Glomerular endothelial cell (primary cell): ENCODE data around the gene CD14. TPM values are rescaled to one million over a fixed set of nuclear protein-coding genes. Genes with fewer than 3 reads are reported as not detected.
"Not testable (repeated sequence)": the region's sequence is repeated elsewhere in the genome, so short reads cannot be mapped to it uniquely, and the experiment has no call there.

Experiments used
- DNase-seq: peaks from one replicate; pipeline ENCODE4 v3.0.0-alpha.2; 2011; ENCODE audit warnings: low read depth, low spot score; ENCODE audit errors: extremely low read depth
- total RNA-seq: library from RNA; depleted of rRNA; stranded (reverse); fragments of >200 nt; gene quantifications from 2 replicates; pipeline ENCODE4 v1.2.3, GENCODE V29; 2015

Gene CD14
- total RNA-seq, 1 donor from 2014 or later = 0.23 TPM

DNA sequence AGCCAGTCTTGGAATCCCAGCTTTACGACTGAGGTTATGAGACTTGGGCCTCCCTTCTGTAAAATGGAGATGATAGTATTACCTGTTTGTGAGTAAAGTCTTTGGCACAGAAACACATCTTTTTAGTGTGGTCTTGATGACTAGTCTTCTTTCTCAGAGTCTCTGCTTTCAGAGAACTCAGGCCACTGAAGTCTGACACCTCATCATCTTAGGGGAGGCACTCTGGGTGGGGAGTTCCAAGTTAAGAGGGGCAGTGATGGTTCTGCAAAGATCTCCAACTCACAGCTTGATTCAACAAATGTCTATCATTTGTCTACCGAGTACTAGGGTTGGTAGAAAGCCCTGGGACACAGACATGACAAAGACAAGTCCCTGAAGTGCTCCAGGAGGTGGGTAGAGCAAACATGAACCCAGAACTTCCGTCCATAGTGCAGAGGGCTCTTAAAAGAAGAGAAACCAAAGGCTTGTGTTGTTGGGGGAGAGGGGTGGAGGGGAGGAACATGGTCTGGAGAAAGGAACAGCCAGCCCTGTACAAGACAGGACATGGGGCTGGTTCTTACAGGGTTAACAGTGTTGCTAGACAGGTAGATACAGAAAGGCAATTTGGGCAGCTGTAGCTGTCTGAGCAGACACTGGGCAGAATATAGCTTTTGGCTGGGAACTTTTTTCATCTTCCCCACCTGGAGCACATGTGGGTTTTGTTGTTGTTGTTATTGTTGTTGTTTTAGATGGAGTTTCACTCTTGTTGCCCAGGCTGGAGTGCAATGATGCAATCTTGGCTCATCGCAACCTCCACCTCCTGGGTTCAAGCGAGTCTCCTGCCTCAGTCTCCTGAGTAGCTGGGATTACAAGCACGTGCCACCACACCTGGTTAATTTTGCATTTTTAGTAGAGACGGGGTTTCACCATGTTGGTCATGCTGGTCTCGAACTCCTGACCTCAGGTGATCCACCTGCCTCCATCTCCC is 2.6 kb upstream of the CD14 start:
- no peak for DNase-seq

DNA sequence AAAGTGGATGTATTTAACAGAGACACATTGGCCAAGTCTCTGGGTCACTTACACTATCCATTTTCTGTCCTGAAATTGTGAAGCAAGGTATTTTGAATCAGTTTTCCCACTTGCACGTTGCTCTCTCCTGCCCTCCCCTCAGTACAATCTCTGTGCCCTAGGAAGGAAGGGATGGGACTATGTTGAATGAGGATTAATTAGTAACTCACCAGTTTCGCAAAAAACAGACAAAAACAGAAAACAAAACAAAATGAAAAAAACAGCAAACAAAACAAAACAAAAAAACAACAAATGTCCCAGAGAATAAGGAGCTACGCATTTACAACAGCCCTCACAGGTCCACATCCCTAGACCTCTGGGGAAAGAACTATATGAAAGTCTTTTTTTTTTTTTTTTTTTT is 1.1 kb upstream of the CD14 start:
- DNase-seq = no peak

DNA sequence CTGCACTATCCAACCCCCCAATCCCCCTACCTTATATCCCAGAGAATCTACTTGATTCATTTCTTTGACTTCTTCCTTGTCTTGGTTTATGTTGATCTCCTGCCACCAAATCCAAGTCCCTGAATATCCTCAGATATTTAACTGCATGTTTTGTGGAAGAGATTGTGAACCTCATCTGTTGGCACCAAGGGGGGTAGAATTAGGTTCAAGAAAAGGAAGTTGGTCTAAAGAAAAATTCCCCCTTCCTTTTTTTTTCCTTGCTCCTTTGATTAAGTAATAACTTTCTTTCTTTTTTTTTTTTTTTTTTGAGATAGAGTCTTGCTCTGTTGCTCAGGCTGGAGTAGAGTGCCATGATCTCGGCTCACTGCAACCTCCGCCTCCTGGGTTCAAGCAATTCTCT is 526 bp upstream of the CD14 start:
- DNase-seq = no peak

GRCh38 chr5:140632366-140633020 is 482 bp downstream of the CD14 start:
- no peak for DNase-seq

DNA sequence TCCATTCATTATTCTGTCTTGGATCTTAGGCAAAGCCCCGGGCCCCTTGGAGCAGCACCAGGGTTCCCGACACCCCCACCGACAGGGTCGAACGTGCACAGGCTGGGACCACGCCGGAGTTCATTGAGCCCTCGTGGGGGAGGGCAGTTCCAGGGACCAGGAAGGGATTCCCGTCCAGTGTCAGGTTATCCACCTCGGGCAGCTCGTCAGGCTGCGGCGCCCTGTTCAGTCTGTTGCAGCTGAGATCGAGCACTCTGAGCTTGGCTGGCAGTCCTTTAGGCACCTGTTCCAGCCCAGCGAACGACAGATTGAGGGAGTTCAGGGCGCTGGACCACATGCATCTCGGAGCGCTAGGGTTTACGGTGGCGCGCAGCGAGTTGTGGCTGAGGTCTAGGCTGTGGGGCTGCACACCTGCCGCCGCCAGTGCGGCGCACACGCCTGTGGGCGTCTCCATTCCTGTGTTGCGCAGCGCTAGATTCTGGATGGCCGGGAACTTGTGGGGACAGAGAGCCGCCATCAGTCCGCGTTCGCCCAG is 1.1 kb downstream of the CD14 start:
- DNase-seq = no peak

DNA sequence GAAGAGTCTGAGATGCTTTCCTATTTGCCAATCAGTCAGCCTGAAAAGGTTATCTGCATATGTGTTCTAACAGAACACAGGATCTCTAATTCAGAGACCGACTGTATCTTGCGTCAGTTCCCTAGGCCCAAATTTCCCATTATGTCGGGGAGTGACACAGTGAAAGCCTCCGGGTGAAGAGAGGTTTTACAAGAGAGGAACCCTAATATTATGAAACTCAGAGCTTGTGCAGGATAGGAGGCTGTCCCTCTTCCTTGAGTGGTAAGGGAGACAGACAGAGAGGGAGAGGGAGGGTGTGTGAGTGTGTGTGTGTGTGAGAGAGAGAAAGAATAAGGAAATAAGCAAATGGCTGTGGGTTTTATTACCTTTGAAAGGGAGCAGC is 1.9 kb downstream of the CD14 start:
- no peak for DNase-seq

- no peak for DNase-seq
These were observed 2.5 kb downstream of the CD14 start for GRCh38 chr5:140630292-140631035.

DNA sequence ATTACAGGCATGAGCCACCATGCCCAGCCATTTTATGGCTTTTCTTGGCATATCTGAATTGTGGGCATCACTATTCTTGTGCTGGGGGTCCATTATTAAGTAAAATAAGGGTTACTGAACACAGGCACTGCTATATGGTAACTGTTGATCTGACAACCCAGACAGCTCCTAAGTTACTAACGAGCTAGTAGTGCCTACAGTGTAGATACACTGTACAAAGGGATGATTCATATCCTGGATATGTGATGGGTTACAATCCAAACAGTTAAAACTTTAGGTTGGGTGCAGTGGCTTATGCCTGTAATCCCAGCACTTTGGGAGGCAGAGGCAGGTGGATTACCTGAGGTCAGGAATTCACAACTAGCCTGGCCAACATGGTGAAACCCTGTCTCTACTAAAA is 4.3 kb downstream of the CD14 start:
- no peak for DNase-seq

DNA sequence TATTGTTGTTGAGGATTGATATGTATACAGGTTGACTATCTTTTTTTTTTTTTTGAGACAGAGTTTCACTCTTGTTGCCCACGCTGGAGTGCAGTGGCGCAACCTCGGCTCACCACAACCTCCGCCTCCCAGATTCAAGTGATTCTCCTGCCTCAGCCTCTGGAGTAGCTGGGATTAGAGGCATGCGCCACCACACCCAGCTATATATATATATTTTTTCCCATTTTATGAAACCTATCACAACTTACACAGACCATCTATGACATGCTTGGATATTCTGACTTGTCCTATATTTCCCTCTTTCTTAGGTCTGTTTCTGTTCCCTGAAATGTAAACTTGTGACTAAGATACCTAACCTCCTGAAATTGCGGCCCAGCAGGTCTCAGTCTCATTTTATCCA is 5.0 kb downstream of the CD14 start:
- no peak for DNase-seq

DNA sequence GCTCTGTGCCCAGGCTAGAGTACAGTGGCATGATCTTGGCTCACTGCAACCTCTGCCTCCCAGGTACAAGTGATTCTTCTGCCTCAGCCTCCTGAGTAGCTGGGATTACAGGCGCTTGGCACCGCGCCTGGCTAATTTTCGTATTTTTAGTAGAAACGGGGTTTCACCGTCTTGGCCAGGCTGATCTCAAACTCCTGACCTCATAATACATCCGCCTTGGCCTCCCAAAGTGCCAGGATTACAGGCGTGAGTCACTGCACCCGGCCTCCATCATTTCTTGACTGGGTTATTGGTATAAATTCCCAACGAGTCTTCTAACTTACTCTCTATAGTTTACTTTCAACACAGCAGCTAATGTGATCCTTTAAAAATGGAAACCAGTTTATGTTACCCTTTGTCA is 8.1 kb downstream of the CD14 start:
- not testable (repeated sequence) for DNase-seq

DNA sequence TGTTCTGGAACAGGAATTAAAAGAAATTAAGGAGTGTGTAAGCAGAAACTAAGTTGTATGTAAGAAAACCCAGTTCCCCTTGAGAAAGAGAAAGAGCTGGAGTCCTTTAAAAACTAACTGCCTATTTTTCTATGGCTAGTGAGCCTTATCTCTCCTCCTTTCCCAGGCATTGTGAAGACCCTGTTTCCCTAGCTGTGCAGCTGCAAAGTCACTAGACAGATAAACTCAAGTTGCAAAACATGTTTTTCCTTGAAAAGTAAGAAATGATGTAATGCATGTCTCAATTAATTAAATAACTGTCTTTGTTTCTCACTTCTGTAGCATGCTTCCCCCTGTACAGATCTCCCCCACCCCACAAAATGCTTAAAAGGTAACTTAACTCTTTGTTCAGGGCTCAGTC is 9.9 kb downstream of the CD14 start:
- not testable (repeated sequence) for DNase-seq

DNA sequence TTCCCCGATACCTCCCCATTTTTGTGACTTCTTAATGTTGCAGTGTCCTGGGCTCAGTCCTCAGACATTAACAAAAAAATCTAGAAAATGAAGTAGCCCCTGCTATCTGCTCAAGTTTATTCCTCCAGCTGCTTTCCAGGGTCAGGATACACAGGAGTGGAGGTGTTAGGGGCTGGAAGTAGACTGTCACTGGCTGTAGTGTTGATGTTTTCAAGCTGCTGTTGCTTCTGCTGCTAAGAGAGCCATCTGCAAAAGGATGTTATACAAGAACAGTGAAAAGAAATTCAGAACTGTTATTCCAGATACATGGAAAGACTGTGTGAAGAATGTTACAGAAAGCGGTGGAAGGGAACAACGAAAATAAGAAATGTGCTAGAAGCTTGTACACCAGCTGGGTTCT is 10.7 kb downstream of the CD14 start:
- DNase-seq = no peak

DNA sequence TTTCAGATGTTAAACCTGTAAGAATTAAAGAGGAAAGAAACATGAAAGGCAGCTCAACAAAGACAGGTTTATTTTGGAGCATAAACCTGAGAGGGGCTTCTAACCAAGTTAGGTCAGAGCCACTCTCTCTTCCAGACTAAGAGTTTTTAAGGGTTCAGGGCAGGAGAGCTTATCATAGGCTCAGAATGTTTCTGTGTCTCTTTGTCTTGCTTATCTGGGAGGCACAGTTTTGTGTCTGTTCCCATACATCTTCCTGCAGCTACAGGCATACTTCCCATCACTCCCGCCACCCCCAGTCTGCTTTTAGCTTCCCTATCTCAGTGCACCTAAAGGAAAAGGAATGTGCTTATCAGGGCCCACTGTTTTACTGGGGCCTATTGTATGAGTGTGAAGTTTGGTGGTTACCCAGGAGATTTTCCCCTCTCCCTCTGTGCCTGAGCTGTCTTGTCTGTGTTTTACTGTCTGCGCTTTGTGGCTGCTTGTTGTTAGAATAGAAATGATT is 21.9 kb downstream of the CD14 start:
- no peak for DNase-seq

DNA sequence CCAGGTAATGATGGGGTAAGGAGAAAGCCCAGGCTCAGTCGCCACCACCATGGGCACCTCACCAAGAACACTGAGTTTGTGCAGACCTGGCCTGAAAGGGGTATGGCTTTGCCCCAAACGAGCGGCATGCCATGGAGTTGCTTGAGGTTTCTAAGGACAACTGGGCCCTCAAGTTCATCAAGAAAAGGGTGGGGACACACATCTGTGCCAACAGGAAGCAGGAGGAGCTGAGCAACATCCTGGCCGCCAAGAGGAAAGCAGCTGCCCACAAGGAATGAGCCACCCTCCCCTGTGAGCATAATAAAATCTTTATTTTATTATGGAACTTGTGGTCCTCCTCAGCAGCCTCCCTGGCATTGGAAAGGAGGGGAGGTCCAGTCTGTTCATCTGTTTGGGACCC is 23.8 kb downstream of the CD14 start:
- no peak for DNase-seq

GRCh38 chr5:140608722-140609121 is 24.3 kb downstream of the CD14 start:
- DNase-seq = no peak

DNA sequence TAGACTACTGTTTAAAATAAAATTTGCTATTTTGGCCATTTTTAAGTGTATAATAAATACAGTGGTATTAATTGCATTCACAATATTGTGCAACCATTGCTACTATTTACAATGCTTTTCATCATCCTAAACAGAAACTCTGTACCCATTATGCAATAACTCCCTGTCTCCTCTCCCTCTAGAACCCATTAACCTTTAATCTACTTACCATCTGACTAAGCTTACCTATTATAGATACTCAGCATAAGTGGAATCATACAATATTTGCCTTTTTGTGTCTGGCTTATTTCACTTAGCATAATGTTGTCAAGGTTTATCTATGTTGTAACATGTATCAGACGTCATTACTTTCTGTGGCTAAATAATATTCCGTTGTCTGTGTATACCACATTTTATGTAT is 25.9 kb downstream of the CD14 start:
- no peak for DNase-seq

DNA sequence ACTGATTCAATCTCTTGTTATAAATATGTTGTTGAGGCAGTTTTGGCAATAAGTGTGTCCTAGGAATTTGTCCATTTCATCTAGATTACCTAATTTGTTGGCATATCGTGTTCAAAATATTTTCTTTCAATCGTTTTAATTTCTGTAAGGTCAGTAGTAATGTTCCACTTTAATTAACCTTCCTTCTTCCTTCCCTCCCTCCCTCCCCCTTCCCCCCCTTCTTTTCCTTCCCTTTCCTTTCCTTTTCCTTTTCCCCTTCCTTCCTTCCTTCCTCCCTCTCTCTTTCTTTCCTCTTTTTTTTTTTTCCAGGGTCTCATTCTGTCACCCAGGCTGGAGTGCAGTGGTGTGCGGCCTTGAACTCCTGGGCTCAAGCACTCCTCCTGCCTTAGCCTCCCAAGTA is 27.1 kb downstream of the CD14 start:
- DNase-seq = no peak

- no peak for DNase-seq
These were observed 29.2 kb downstream of the CD14 start for GRCh38 chr5:140603734-140604133.

GRCh38 chr5:140603446-140603698 is 29.6 kb downstream of the CD14 start:
- not testable (repeated sequence) for DNase-seq

- no peak for DNase-seq
These were observed 30.8 kb downstream of the CD14 start for GRCh38 chr5:140602147-140602546.

- DNase-seq = no peak
These were observed 32.9 kb downstream of the CD14 start for GRCh38 chr5:140600096-140600495.
